Measurements from ENCODE around the gene MAVS. TPM values are rescaled to one million over a fixed set of nuclear protein-coding genes. Genes with fewer than 3 reads are reported as not detected.

Gene MAVS
- total and polyA plus RNA-seq, 9 of the 15 experiments (the other 6 are each of a cell fraction or from before 2014, with no cell fraction given), result 1.6 to 22.0 (median 11.3) TPM

GRCh38 chr20:3800256-3800877 lies 46.3 kb upstream of the MAVS start:
- ChIA-PET POLR2A (interaction anchor here (0.8 to 1.6 kb wide), 2 partner anchors 10 to 20 kb away, joined by 4 to 6 read pairs; partner anchors contain the start of gene AP5S1), CTCF (ENCODE audit: low intra/inter-chr PET ratio) (no interaction called here)
- peaks cover 14 to 43% of the 10 kb centered on the region in 2 experiments; a peak in 4 of 5 replicates for H3K4me1 ChIP-seq (replicated peaks in 1 of 2; ENCODE audit: control insufficient read depth in 2 of 2, insufficient read depth in 2 of 2, low read length in 2 of 2)
- no peaks in the 10 kb centered on the region for H3K9me3 ChIP-seq (replicated peaks; ENCODE audit: control insufficient read depth, insufficient read depth, low read depth, low read length)
- WGBS (ENCODE audit: insufficient coverage, low coverage, missing lambda C conversion rate), result 86% methylated on average over 10 of the region's 18 CpGs
- in situ Hi-C loops (cut with MboI) (no loop called here), intact Hi-C loops (cut with micrococcal nuclease) (no loop called here)
- no peaks in the 10 kb centered on the region for H4K20me1 ChIP-seq (replicated peaks; ENCODE audit: control insufficient read depth, insufficient read depth, low read length)
- H3K9me1 ChIP-seq (ENCODE audit: control insufficient read depth, insufficient read depth, low read length), result no peaks in the 10 kb centered on the region
- no peak overlapping the region for H3K4me2 ChIP-seq (ENCODE audit: insufficient read depth, low read length)
- DNase-seq (ENCODE audit: extremely low read depth in 1 of 4, low spot score in 3 of 4) (no peak), FAIRE-seq (no peak), ATAC-seq (no peak)
- no TSS peak for BruUV-seq (replicated peaks)
- peak; percentile 40; the same call in 1 of the 2 replicates for TF ChIP-seq RBFOX2 (IDR thresholded peaks at IDR 0.05; ENCODE audit: low read depth, low read length)
- TF ChIP-seq KLF1 (tag; IDR thresholded peaks at IDR 0.05), result no peak
- H3K27ac ChIP-seq (ENCODE audit: extremely low read depth, low read depth, low read length), result no peak overlapping the region
- H3K4me3 ChIP-seq, result no peak overlapping the region
- H2AFZ ChIP-seq (ENCODE audit: low read depth, low read length), result no peak overlapping the region
- H3K79me2 ChIP-seq (ENCODE audit: control insufficient read depth, insufficient read depth, low read length), result peaks cover 12% of the 10 kb centered on the region; the same call in 2 of the 3 replicates
- H3K36me3 ChIP-seq (ENCODE audit: control insufficient read depth, insufficient read depth, low read length), result peaks cover 62% of the 10 kb centered on the region; the same call in 2 of the 3 replicates
- no peaks in the 10 kb centered on the region for H3K27me3 ChIP-seq (ENCODE audit: control insufficient read depth in 2 of 2, insufficient read depth in 2 of 2, low read length in 2 of 2)
- 0 out of 4 replicates have a peak overlapping the region, but pooled peaks of 1 of the 2 experiments have one; percentile 26 for H3K9ac ChIP-seq (ENCODE audit: insufficient read depth in 1 of 2, low read depth in 2 of 2, low read length in 2 of 2)

- Histone ChIP-seq H3K9ac (ENCODE audit: insufficient read depth in 1 of 2, low read depth in 2 of 2, low read length in 2 of 2) (no peak overlapping the region), H3K9me3 (replicated peaks; ENCODE audit: control insufficient read depth, insufficient read depth, low read depth, low read length) (no peaks in the 10 kb centered on the region), H4K20me1 (replicated peaks; ENCODE audit: control insufficient read depth, insufficient read depth, low read length) (no peaks in the 10 kb centered on the region), H3K9me1 (ENCODE audit: control insufficient read depth, insufficient read depth, low read length) (no peaks in the 10 kb centered on the region), H3K27ac (ENCODE audit: extremely low read depth, low read depth, low read length) (no peak overlapping the region), H2AFZ (ENCODE audit: low read depth, low read length) (no peak overlapping the region), H3K27me3 (ENCODE audit: control insufficient read depth in 2 of 2, insufficient read depth in 2 of 2, low read length in 2 of 2) (no peaks in the 10 kb centered on the region), H3K4me3 (no peak overlapping the region), H3K4me1 (replicated peaks in 1 of 2; ENCODE audit: control insufficient read depth in 2 of 2, insufficient read depth in 2 of 2, low read length in 2 of 2) (peaks cover 19 to 42% of the 10 kb centered on the region in 2 experiments; a peak in 4 of 5 replicates), H3K4me2 (ENCODE audit: insufficient read depth, low read length) (no peak overlapping the region), H3K79me2 (ENCODE audit: control insufficient read depth, insufficient read depth, low read length) (peaks cover 12% of the 10 kb centered on the region; the same call in 2 of the 3 replicates), H3K36me3 (ENCODE audit: control insufficient read depth, insufficient read depth, low read length) (peaks cover 67% of the 10 kb centered on the region; the same call in 2 of the 3 replicates)
- 96% methylated on average over 2 of the region's 8 CpGs for WGBS (ENCODE audit: insufficient coverage, low coverage, missing lambda C conversion rate)
- ChIA-PET POLR2A (interaction anchor here (0.7 to 1.6 kb wide), 3 partner anchors 11 to 60 kb away, joined by 3 to 6 read pairs (median 4); partner anchors contain the start of gene AP5S1), CTCF (ENCODE audit: low intra/inter-chr PET ratio) (no interaction called here)
- BruUV-seq (replicated peaks), result no TSS peak
- no peak for ATAC-seq
- intact Hi-C loops (cut with micrococcal nuclease), result no loop called here
- in situ Hi-C loops (cut with MboI), result no loop called here
- DNase-seq (ENCODE audit: extremely low read depth in 1 of 4, low spot score in 3 of 4), result no peak
- no peak for FAIRE-seq
- TF ChIP-seq HBP1 (CRISPR knock-in tag; IDR thresholded peaks at IDR 0.05) (no peak), BRF1 (IDR thresholded peaks at IDR 0.05; ENCODE audit: borderline replicate concordance, extremely low read depth, insufficient read length) (no peak), ZFP91 (CRISPR knock-in tag; IDR thresholded peaks at IDR 0.05) (no peak), CBX5 (IDR thresholded peaks at IDR 0.05; ENCODE audit: borderline replicate concordance, low read depth) (no peak), CEBPZ (IDR thresholded peaks at IDR 0.05; ENCODE audit: borderline replicate concordance, low read depth, low read length) (no peak)
These were observed 45.8 kb upstream of the MAVS start for GRCh38 chr20:3800878-3801260.
